HEK293 (cell line): ENCODE measurements around the gene ZCCHC24.

ENCODE experiments used
- CTCF ChIA-PET: fragments of 350-600 bp; formaldehyde crosslinking; extraction: SDS; loops from one replicate; lab custom pipeline; 2021; ENCODE audit warnings: antibody characterized with exemption; lab: Yijun Ruan, JAX
- POLR2A ChIA-PET: fragments of 300-600 bp; formaldehyde crosslinking; extraction: SDS; loops from one replicate; lab custom pipeline; 2020; ENCODE audit warnings: antibody characterized with exemption, inconsistent platforms; lab: Yijun Ruan, JAX
- H3K27ac ChIP-seq: fragments of 200-500 bp; sonication (Bioruptor generic); 2 replicates; pipeline ENCODE4 v1.5.1; 2014; ENCODE audit warnings: low read depth, low read length, control low read depth, inconsistent platforms; ENCODE audit errors: extremely low read depth
- H3K36me3 ChIP-seq, 2 experiments: fragments of 200-500 bp in 1 of 2; sonication (Bioruptor generic) in 1 of 2; 1 replicate in 1 of 2; 2 replicates in 1 of 2; pipeline ENCODE4 v1.5.1; 2014 to 2017; ENCODE audit warnings: inconsistent platforms in 2 of 2, low read length in 2 of 2; ENCODE audit not compliant: control insufficient read depth in 2 of 2, insufficient read depth in 1 of 2
- H3K4me1 ChIP-seq: fragments of 200-500 bp; sonication (Bioruptor generic); 2 replicates; pipeline ENCODE4 v1.5.1; 2014; ENCODE audit warnings: mild to moderate bottlenecking, low read length, inconsistent platforms; ENCODE audit not compliant: control insufficient read depth, insufficient read depth
- H3K4me3 ChIP-seq: 2 replicates; pipeline ENCODE4 v1.5.1; 2011; ENCODE audit warnings: low read depth, mild to moderate bottlenecking, control low read depth, low read length, moderate library complexity
- H3K9me3 ChIP-seq: fragments of 200-500 bp; sonication (Bioruptor generic); 2 replicates; pipeline ENCODE4 v1.5.1; 2014; ENCODE audit warnings: low read depth, low read length, inconsistent platforms; ENCODE audit not compliant: control insufficient read depth, insufficient read depth
- BCL11B ChIP-seq: fragments of 450-650 bp; formaldehyde crosslinking; IDR thresholded peaks from 2 replicates; pipeline ENCODE4 v1.5.1; 2016; ENCODE audit warnings: low read depth, missing biosample characterization, missing genetic modification characterization
- GLIS1 ChIP-seq: fragments of 450-650 bp; formaldehyde crosslinking; IDR thresholded peaks from 2 replicates; pipeline ENCODE4 v1.5.1; 2016; ENCODE audit warnings: missing biosample characterization, missing genetic modification characterization
- GLIS2 ChIP-seq: fragments of 450-650 bp; formaldehyde crosslinking; IDR thresholded peaks from 2 replicates; pipeline ENCODE4 v1.5.1; 2016; ENCODE audit warnings: missing biosample characterization, missing genetic modification characterization
- HOXD13 ChIP-seq: sonication (generic); formaldehyde crosslinking; IDR thresholded peaks from 2 replicates; pipeline ENCODE4 v1.8.0; 2022; ENCODE audit warnings: missing genetic modification reagents, borderline replicate concordance
- KLF8 ChIP-seq: fragments of 450-650 bp; formaldehyde crosslinking; IDR thresholded peaks from 2 replicates; pipeline ENCODE4 v1.5.1; 2016; ENCODE audit warnings: missing biosample characterization, missing genetic modification characterization
- MZF1 ChIP-seq: fragments of 450-650 bp; formaldehyde crosslinking; IDR thresholded peaks from 2 replicates; pipeline ENCODE4 v1.5.1; 2017; ENCODE audit warnings: missing biosample characterization, missing genetic modification characterization, borderline replicate concordance
- SCRT2 ChIP-seq: fragments of 450-650 bp; formaldehyde crosslinking; IDR thresholded peaks from 2 replicates; pipeline ENCODE4 v1.5.1; 2016; ENCODE audit warnings: missing biosample characterization, missing genetic modification characterization
- TCF7L2 ChIP-seq: IDR thresholded peaks from 2 replicates; pipeline ENCODE4 v1.6.1; 2011; ENCODE audit warnings: low read depth, mild to moderate bottlenecking, inconsistent platforms, low read length, moderate library complexity, borderline replicate concordance
- ZBTB20 ChIP-seq: fragments of 450-650 bp; formaldehyde crosslinking; IDR thresholded peaks from 2 replicates; pipeline ENCODE4 v1.5.1; 2016; ENCODE audit warnings: missing biosample characterization, missing genetic modification characterization
- ZBTB7A ChIP-seq: fragments of 450-650 bp; formaldehyde crosslinking; IDR thresholded peaks from 2 replicates; pipeline ENCODE4 v1.5.1; 2016; ENCODE audit warnings: low read depth, missing biosample characterization, missing genetic modification characterization
- ZBTB8A ChIP-seq: fragments of 450-650 bp; formaldehyde crosslinking; IDR thresholded peaks from 2 replicates; pipeline ENCODE4 v1.5.1; 2016; ENCODE audit warnings: missing biosample characterization, missing genetic modification characterization
- ZNF10 ChIP-seq: fragments of 450-650 bp; formaldehyde crosslinking; IDR thresholded peaks from 2 replicates; pipeline ENCODE4 v1.5.1; 2017; ENCODE audit warnings: missing biosample characterization, missing genetic modification characterization
- ZNF138 ChIP-seq: fragments of 450-650 bp; formaldehyde crosslinking; IDR thresholded peaks from 2 replicates; pipeline ENCODE4 v1.5.1; 2016; ENCODE audit warnings: missing biosample characterization, missing genetic modification characterization, borderline replicate concordance
- ZNF155 ChIP-seq: fragments of 450-650 bp; formaldehyde crosslinking; IDR thresholded peaks from 2 replicates; pipeline ENCODE4 v1.5.1; 2016; ENCODE audit warnings: missing biosample characterization, missing genetic modification characterization
- ZNF311 ChIP-seq: fragments of 450-650 bp; formaldehyde crosslinking; IDR thresholded peaks from 2 replicates; pipeline ENCODE4 v1.5.1; 2017; ENCODE audit warnings: missing biosample characterization, missing genetic modification characterization, borderline replicate concordance
- ZNF449 ChIP-seq: fragments of 450-650 bp; formaldehyde crosslinking; IDR thresholded peaks from 2 replicates; pipeline ENCODE4 v1.5.1; 2017; ENCODE audit warnings: missing biosample characterization, mild to moderate bottlenecking, missing genetic modification characterization, moderate library complexity
- ZNF561 ChIP-seq: fragments of 450-650 bp; IDR thresholded peaks from 2 replicates; pipeline ENCODE4 v1.5.1; 2018; ENCODE audit warnings: missing biosample characterization, missing genetic modification characterization, borderline replicate concordance
- ZNF623 ChIP-seq: fragments of 450-650 bp; formaldehyde crosslinking; IDR thresholded peaks from 2 replicates; pipeline ENCODE4 v1.5.1; 2016; ENCODE audit warnings: missing biosample characterization, missing genetic modification characterization
- ZNF707 ChIP-seq: fragments of 450-650 bp; formaldehyde crosslinking; IDR thresholded peaks from 2 replicates; pipeline ENCODE4 v1.5.1; 2016; ENCODE audit warnings: missing biosample characterization, missing genetic modification characterization
- ZNF785 ChIP-seq: fragments of 450-650 bp; formaldehyde crosslinking; IDR thresholded peaks from 2 replicates; pipeline ENCODE4 v1.5.1; 2016; ENCODE audit warnings: missing biosample characterization, missing genetic modification characterization
- ZNF792 ChIP-seq: fragments of 450-650 bp; formaldehyde crosslinking; IDR thresholded peaks from 2 replicates; pipeline ENCODE4 v1.5.1; 2016; ENCODE audit warnings: missing biosample characterization, missing genetic modification characterization
- TF ChIP-seq, protein P1 (sequence below): fragments of 450-650 bp; formaldehyde crosslinking; IDR thresholded peaks from 2 replicates; pipeline ENCODE4 v1.5.1; 2016; ENCODE audit warnings: missing biosample characterization, missing genetic modification characterization
- TF ChIP-seq, protein P2 (sequence below): fragments of 450-650 bp; formaldehyde crosslinking; IDR thresholded peaks from 2 replicates; pipeline ENCODE4 v1.5.1; 2016; ENCODE audit warnings: missing biosample characterization, missing genetic modification characterization
- TF ChIP-seq, protein P3 (sequence below): fragments of 450-650 bp; formaldehyde crosslinking; IDR thresholded peaks from 2 replicates; pipeline ENCODE4 v1.5.1; 2017; ENCODE audit warnings: missing biosample characterization, missing genetic modification characterization
- TF ChIP-seq, protein P4 (sequence below): fragments of 450-650 bp; formaldehyde crosslinking; IDR thresholded peaks from 2 replicates; pipeline ENCODE4 v1.5.1; 2017; ENCODE audit warnings: missing biosample characterization, missing genetic modification characterization

ZCCHC24 gene

DNA sequence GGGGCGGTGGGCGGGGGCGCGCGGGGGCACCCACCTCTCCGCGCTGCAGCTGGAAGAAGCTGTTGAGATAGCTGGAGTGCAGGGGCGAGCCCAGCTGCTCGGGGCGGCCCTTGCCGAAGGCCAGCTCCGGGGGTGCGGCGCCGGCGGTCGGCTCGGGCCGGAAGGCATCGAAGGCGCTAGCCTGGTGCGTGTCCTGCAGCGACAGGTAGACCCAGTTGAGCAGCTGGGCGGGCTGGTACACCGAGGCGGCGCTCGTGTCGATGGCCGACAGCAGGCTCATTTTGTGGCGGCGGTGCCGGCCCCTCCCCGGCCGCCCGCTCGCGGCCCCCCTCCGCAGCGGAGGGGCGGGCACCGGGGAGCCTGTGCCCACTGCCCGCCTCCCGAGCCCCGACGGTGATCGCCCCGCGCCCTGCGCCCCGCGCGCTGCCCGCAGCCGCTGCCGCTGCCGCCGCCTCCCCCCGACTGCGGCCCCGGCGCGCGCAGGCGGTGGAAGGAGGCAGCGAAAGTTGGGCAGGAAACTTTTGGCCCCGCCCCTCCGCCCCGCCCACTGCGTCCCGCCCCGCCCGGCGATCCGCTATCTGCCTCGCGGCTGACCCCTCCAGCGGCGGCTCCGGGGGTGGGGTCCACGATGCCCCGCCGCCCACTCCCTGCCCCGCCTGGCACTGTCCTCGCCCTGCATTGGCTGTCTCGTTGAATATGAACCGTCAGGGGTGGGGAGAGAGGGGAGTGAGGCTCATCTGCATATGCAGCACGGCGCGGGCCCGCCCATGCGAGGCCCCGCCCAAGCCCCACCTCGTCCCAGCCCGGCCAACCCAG lies at the start of gene ZCCHC24 (continued):
- TF ChIP-seq KLF8 (tag by site-specific recombination) (peak; percentile 97; the same call in 1 of the 2 replicates), ZNF561 (tag by site-specific recombination) (no peak)
- TF ChIP-seq, all 188 proteins: peak for 13

- ChIA-PET CTCF (interaction anchor here (0.7 to 0.8 kb wide), 2 partner anchors 38 to 119 kb away, joined by 3 read pairs; no protein-coding TSS in a partner anchor), POLR2A (no interaction called here)
- Histone ChIP-seq H3K4me3 (no peak overlapping the region), H3K9me3 (no peaks in the 10 kb centered on the region), H3K36me3 (no peaks in the 10 kb centered on the region), H3K4me1 (no peaks in the 10 kb centered on the region), H3K27ac (no peak overlapping the region)
- TF ChIP-seq, protein P1, sequence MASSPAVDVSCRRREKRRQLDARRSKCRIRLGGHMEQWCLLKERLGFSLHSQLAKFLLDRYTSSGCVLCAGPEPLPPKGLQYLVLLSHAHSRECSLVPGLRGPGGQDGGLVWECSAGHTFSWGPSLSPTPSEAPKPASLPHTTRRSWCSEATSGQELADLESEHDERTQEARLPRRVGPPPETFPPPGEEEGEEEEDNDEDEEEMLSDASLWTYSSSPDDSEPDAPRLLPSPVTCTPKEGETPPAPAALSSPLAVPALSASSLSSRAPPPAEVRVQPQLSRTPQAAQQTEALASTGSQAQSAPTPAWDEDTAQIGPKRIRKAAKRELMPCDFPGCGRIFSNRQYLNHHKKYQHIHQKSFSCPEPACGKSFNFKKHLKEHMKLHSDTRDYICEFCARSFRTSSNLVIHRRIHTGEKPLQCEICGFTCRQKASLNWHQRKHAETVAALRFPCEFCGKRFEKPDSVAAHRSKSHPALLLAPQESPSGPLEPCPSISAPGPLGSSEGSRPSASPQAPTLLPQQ (tag by site-specific recombination) = no peak
- TF ChIP-seq ZBTB8A (tag by site-specific recombination) = no peak
- no peak for TF ChIP-seq MZF1 (tag by site-specific recombination)
- TF ChIP-seq TCF7L2 = no peak
- no peak for TF ChIP-seq ZNF623 (tag by site-specific recombination)
- TF ChIP-seq BCL11B (tag by site-specific recombination) = no peak
- no peak for TF ChIP-seq HOXD13
- no peak for TF ChIP-seq ZBTB7A (tag by site-specific recombination)
- TF ChIP-seq ZNF707 (tag by site-specific recombination) = no peak
- TF ChIP-seq, all 188 proteins: peak for 0
These were observed 48.4 kb upstream of the ZCCHC24 start for GRCh38 chr10:79493806-79494205.

- ChIA-PET POLR2A (no interaction called here), CTCF (interaction anchor here (1.5 kb wide), 1 partner anchor 119 kb away, joined by 4 read pairs; no protein-coding TSS in a partner anchor)
- Histone ChIP-seq H3K4me1 (no peaks in the 10 kb centered on the region), H3K9me3 (no peaks in the 10 kb centered on the region), H3K27ac (no peak overlapping the region), H3K36me3 (no peaks in the 10 kb centered on the region), H3K4me3 (no peak overlapping the region)
- TF ChIP-seq ZNF155 (tag by site-specific recombination) = no peak
- TF ChIP-seq GLIS2 = no peak
- TF ChIP-seq, protein P2, sequence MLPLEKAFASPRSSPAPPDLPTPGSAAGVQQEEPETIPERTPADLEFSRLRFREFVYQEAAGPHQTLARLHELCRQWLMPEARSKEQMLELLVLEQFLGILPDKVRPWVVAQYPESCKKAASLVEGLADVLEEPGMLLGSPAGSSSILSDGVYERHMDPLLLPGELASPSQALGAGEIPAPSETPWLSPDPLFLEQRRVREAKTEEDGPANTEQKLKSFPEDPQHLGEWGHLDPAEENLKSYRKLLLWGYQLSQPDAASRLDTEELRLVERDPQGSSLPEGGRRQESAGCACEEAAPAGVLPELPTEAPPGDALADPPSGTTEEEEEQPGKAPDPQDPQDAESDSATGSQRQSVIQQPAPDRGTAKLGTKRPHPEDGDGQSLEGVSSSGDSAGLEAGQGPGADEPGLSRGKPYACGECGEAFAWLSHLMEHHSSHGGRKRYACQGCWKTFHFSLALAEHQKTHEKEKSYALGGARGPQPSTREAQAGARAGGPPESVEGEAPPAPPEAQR = no peak
- TF ChIP-seq, protein P3, sequence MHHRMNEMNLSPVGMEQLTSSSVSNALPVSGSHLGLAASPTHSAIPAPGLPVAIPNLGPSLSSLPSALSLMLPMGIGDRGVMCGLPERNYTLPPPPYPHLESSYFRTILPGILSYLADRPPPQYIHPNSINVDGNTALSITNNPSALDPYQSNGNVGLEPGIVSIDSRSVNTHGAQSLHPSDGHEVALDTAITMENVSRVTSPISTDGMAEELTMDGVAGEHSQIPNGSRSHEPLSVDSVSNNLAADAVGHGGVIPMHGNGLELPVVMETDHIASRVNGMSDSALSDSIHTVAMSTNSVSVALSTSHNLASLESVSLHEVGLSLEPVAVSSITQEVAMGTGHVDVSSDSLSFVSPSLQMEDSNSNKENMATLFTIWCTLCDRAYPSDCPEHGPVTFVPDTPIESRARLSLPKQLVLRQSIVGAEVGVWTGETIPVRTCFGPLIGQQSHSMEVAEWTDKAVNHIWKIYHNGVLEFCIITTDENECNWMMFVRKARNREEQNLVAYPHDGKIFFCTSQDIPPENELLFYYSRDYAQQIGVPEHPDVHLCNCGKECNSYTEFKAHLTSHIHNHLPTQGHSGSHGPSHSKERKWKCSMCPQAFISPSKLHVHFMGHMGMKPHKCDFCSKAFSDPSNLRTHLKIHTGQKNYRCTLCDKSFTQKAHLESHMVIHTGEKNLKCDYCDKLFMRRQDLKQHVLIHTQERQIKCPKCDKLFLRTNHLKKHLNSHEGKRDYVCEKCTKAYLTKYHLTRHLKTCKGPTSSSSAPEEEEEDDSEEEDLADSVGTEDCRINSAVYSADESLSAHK = no peak
- TF ChIP-seq ZBTB20 (tag by site-specific recombination) = no peak
- TF ChIP-seq ZNF138 (tag by site-specific recombination) = no peak
- TF ChIP-seq ZNF785 (tag by site-specific recombination) = no peak
- TF ChIP-seq, protein P4, sequence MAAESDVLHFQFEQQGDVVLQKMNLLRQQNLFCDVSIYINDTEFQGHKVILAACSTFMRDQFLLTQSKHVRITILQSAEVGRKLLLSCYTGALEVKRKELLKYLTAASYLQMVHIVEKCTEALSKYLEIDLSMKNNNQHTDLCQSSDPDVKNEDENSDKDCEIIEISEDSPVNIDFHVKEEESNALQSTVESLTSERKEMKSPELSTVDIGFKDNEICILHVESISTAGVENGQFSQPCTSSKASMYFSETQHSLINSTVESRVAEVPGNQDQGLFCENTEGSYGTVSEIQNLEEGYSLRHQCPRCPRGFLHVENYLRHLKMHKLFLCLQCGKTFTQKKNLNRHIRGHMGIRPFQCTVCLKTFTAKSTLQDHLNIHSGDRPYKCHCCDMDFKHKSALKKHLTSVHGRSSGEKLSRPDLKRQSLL = no peak
- TF ChIP-seq ZNF792 (tag by site-specific recombination) = no peak
- TF ChIP-seq GLIS1 = no peak
- no peak for TF ChIP-seq SCRT2 (tag by site-specific recombination)
- TF ChIP-seq ZNF10 (tag by site-specific recombination) = no peak
- no peak for TF ChIP-seq ZNF311
- no peak for TF ChIP-seq ZNF449 (tag by site-specific recombination)
These were observed 47.4 kb upstream of the ZCCHC24 start for GRCh38 chr10:79492839-79493238.
